A673 (cell line): ENCODE results near the gene PLEKHS1. TPM values are rescaled to one million over a fixed set of nuclear protein-coding genes. Genes with fewer than 3 reads are reported as not detected.
A peak's percentile ranks its signal among the peaks of the same experiment; 100 is the strongest.

Source experiments
- BruUV-seq: library from RNA; stranded (reverse); fragments of 400-500 nt; replicated peaks from 2 replicates; lab custom pipeline; 2021; lab: Mats Ljungman, UMichigan
- CTCF ChIA-PET: fragments of 300-600 bp; sonication (Branson Sonifier 250); formaldehyde crosslinking; loops from one replicate; lab custom pipeline; 2022; ENCODE audit warnings: antibody characterized with exemption; lab: Charles Lee
- POLR2A ChIA-PET: fragments of 300-600 bp; sonication (Branson Sonifier 250); formaldehyde crosslinking; loops from one replicate; lab custom pipeline; 2022; ENCODE audit warnings: antibody characterized with exemption; ENCODE audit not compliant: low non-redundant PET; lab: Charles Lee
- DNase-seq: peaks from one replicate; pipeline ENCODE4 v3.0.0-alpha.2; 2015; ENCODE audit warnings: low spot score
- H3K27ac ChIP-seq: fragments of 200-600 bp; sonication (generic); 2 replicates; pipeline ENCODE4 v1.5.1; 2016; ENCODE audit warnings: mixed run types, low read depth, mild to moderate bottlenecking, mixed read lengths, antibody characterized with exemption, low read length; ENCODE audit not compliant: poor library complexity, severe bottlenecking
- H3K27me3 ChIP-seq: fragments of 200-600 bp; sonication (generic); replicated peaks from 2 replicates; pipeline ENCODE4 v1.6.1; 2017; ENCODE audit warnings: mixed run types, low read depth, mild to moderate bottlenecking, mixed read lengths, antibody characterized with exemption, low read length; ENCODE audit not compliant: insufficient read depth, poor library complexity
- H3K36me3 ChIP-seq: fragments of 200-600 bp; sonication (generic); 2 replicates; pipeline ENCODE4 v1.6.1; 2016; ENCODE audit warnings: mixed run types, mild to moderate bottlenecking, mixed read lengths, antibody characterized with exemption, low read length; ENCODE audit not compliant: insufficient read depth, poor library complexity, severe bottlenecking
- H3K4me1 ChIP-seq: fragments of 200-600 bp; sonication (generic); 2 replicates; pipeline ENCODE4 v1.6.1; 2017; ENCODE audit warnings: mixed run types, mild to moderate bottlenecking, mixed read lengths, antibody characterized with exemption, low read length; ENCODE audit not compliant: insufficient read depth, poor library complexity, severe bottlenecking
- H3K4me3 ChIP-seq: fragments of 200-600 bp; sonication (generic); 2 replicates; pipeline ENCODE4 v1.5.1; 2016; ENCODE audit warnings: low read depth, mixed run types, mild to moderate bottlenecking, mixed read lengths, low read length; ENCODE audit not compliant: poor library complexity, severe bottlenecking
- H3K9me3 ChIP-seq: fragments of 200-600 bp; sonication (generic); 2 replicates; pipeline ENCODE4 v1.6.1; 2016; ENCODE audit warnings: mixed run types, low read depth, mild to moderate bottlenecking, mixed read lengths, antibody characterized with exemption, low read length; ENCODE audit not compliant: poor library complexity, severe bottlenecking
- EZH2 ChIP-seq: fragments of 200-600 bp; sonication (generic); IDR thresholded peaks from 2 replicates; pipeline ENCODE4 v1.6.1; 2017; ENCODE audit warnings: borderline replicate concordance, low read depth, mild to moderate bottlenecking, mixed read lengths, antibody characterized with exemption, low read length; ENCODE audit not compliant: poor library complexity, severe bottlenecking
- intact Hi-C: fragments of 100-400 bp; cut with micrococcal nuclease; formaldehyde crosslinking; loops from one replicate; pipeline ENCODE4 v1.10.0; 2022; ENCODE audit not compliant: unreplicated experiment
- total RNA-seq: library from RNA; stranded (reverse); gene quantifications from 2 replicates; pipeline ENCODE4 v1.2.3, GENCODE V29; 2021
- TF ChIP-seq, protein P1 (sequence below): fragments of 300-800, 200-600 bp; sonication (generic); conservative IDR thresholded peaks from 2 replicates; pipeline ENCODE4 v1.5.1; 2017; ENCODE audit warnings: low read depth, mild to moderate bottlenecking, antibody characterized with exemption, low read length, moderate library complexity, mixed read lengths

Gene PLEKHS1
- total RNA-seq, 1 experiment from 2014 or later, result not detected

DNA sequence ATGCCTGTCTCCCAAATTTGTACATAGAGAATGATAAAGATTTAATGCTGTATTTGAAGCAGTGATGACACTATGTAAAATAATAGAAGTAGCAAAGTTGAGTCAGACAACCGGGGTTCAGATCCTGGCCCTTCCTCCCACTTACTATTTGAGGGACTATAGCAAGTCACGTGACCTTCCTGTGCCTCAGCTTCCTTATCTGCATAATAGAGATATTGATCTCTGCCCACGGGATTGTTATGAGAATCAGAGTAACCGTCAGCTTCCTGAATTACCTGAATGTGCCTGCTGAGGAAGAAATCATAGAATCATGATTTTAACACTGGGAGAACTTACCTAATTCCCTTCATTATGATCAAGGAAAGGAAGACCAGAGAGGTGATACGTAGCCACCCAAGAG, 44.9 kb upstream of the PLEKHS1 start:
- Histone ChIP-seq H3K9me3 (no peaks in the 10 kb centered on the region), H3K27ac (no peak overlapping the region), H3K4me1 (peaks cover 67% of the 10 kb centered on the region), H3K4me3 (no peak overlapping the region), H3K27me3 (no peaks in the 10 kb centered on the region), H3K36me3 (no peaks in the 10 kb centered on the region)
- ChIA-PET CTCF (no interaction called here), POLR2A (no interaction called here)
- TF ChIP-seq, protein P1, sequence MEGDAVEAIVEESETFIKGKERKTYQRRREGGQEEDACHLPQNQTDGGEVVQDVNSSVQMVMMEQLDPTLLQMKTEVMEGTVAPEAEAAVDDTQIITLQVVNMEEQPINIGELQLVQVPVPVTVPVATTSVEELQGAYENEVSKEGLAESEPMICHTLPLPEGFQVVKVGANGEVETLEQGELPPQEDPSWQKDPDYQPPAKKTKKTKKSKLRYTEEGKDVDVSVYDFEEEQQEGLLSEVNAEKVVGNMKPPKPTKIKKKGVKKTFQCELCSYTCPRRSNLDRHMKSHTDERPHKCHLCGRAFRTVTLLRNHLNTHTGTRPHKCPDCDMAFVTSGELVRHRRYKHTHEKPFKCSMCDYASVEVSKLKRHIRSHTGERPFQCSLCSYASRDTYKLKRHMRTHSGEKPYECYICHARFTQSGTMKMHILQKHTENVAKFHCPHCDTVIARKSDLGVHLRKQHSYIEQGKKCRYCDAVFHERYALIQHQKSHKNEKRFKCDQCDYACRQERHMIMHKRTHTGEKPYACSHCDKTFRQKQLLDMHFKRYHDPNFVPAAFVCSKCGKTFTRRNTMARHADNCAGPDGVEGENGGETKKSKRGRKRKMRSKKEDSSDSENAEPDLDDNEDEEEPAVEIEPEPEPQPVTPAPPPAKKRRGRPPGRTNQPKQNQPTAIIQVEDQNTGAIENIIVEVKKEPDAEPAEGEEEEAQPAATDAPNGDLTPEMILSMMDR, result no peak
- no peak for TF ChIP-seq EZH2
- no peak for DNase-seq
- no TSS peak for BruUV-seq
- intact Hi-C loops, result loop anchor here (5.0 to 10.0 kb wide), 2 partner anchors 341 to 838 kb away; no protein-coding TSS in a partner anchor

DNA sequence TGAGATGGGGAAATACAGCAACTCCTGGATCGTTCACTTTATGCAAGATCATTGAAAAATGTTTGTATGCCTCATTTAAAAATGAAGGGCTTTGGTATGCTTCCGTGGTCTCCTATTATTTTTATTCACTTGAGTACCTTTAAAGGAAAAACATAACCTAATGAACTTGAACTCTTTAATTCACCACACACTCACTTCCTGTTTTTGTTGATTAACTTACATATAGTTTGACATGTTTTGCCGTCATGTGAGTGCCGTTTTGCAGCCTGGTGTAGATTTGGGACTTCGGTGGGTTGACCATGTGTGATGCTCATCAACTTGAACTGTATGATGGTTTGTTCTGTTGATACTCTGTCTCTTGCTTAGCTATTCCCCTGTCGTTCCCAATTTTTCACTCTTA, 42.8 kb upstream of the PLEKHS1 start:
- Histone ChIP-seq H3K36me3 (no peaks in the 10 kb centered on the region), H3K27me3 (no peaks in the 10 kb centered on the region), H3K4me1 (peaks cover 78% of the 10 kb centered on the region), H3K4me3 (peak overlapping the region; percentile 34), H3K9me3 (no peaks in the 10 kb centered on the region), H3K27ac (peak overlapping the region; percentile 83)
- intact Hi-C loops, result loop anchor here (2.0 to 10.0 kb wide), 3 partner anchors 90 to 836 kb away; no protein-coding TSS in a partner anchor
- BruUV-seq, result TSS peak; percentile 3
- no peak for DNase-seq
- ChIA-PET POLR2A (interaction anchor here (0.6 kb wide), 1 partner anchor 140 kb away, joined by 3 read pairs; no protein-coding TSS in a partner anchor), CTCF (no interaction called here)
- TF ChIP-seq EZH2, result no peak
- TF ChIP-seq, protein P1, result no peak

- Histone ChIP-seq H3K36me3 (no peaks in the 10 kb centered on the region), H3K9me3 (no peaks in the 10 kb centered on the region), H3K27me3 (no peaks in the 10 kb centered on the region), H3K27ac (peak overlapping the region; percentile 83), H3K4me1 (peaks cover 78% of the 10 kb centered on the region), H3K4me3 (peak overlapping the region; percentile 34)
- POLR2A ChIA-PET, result interaction anchor here (0.6 kb wide), 1 partner anchor 139 kb away, joined by 3 read pairs; no protein-coding TSS in a partner anchor
- TF ChIP-seq, protein P1, result no peak; the same call in 1 of the 2 replicates
- no peak for TF ChIP-seq EZH2
- CTCF ChIA-PET, result no interaction called here
- intact Hi-C loops, result loop anchor here (2.0 to 10.0 kb wide), 3 partner anchors 89 to 835 kb away; no protein-coding TSS in a partner anchor
- BruUV-seq, result TSS peak; percentile 69
- peak; percentile 90 for DNase-seq
Measured at GRCh38 chr10:113709221-113709838, 42.2 kb upstream of the PLEKHS1 start.
